Neuronal stem cell (in vitro differentiated cells): ENCODE measurements around the gene UVSSA.

ENCODE experiments used
- DNase-seq: peaks from one replicate; pipeline ENCODE4 v3.0.0-alpha.2; 2013; ENCODE audit warnings: low spot score
- H2AFZ ChIP-seq: one replicate; pipeline ENCODE4 v1.6.1; 2013; ENCODE audit warnings: mild to moderate bottlenecking, low read length, inconsistent platforms
- H2AK5ac ChIP-seq: 2 replicates; pipeline ENCODE4 v1.6.1; 2013; ENCODE audit warnings: low read depth, mild to moderate bottlenecking, inconsistent platforms, low read length, moderate library complexity, mixed read lengths
- H2BK120ac ChIP-seq: 2 replicates; pipeline ENCODE4 v1.6.1; 2013; ENCODE audit warnings: low read depth, mild to moderate bottlenecking, inconsistent platforms, low read length, moderate library complexity, mixed read lengths
- H2BK12ac ChIP-seq: one replicate; pipeline ENCODE4 v1.6.1; 2013; ENCODE audit warnings: low read length, inconsistent platforms
- H2BK15ac ChIP-seq: 2 replicates; pipeline ENCODE4 v1.6.1; 2013; ENCODE audit warnings: mild to moderate bottlenecking, low read length, inconsistent platforms, mixed read lengths
- H2BK5ac ChIP-seq: one replicate; pipeline ENCODE4 v1.6.1; 2013; ENCODE audit warnings: inconsistent platforms, mild to moderate bottlenecking, low read length, moderate library complexity
- H3K14ac ChIP-seq: one replicate; pipeline ENCODE4 v1.6.1; 2013; ENCODE audit warnings: low read length, inconsistent platforms
- H3K18ac ChIP-seq: 2 replicates; pipeline ENCODE4 v1.6.1; 2013; ENCODE audit warnings: low read length, inconsistent platforms
- H3K23ac ChIP-seq: 2 replicates; pipeline ENCODE4 v1.6.1; 2013; ENCODE audit warnings: low read depth, mild to moderate bottlenecking, mixed read lengths, low read length, inconsistent platforms; ENCODE audit not compliant: poor library complexity
- H3K27ac ChIP-seq: replicated peaks from 3 replicates; pipeline ENCODE4 v1.5.1; 2013; ENCODE audit warnings: low read length, inconsistent platforms
- H3K27me3 ChIP-seq, 3 experiments: 2 replicates each; pipeline ENCODE4 v1.6.1; 2013; ENCODE audit warnings: low read length in 3 of 3, mild to moderate bottlenecking in 2 of 3, inconsistent platforms in 1 of 3, low read depth in 1 of 3, mixed read lengths in 1 of 3, moderate library complexity in 1 of 3; ENCODE audit not compliant: control insufficient read depth in 3 of 3, insufficient read depth in 3 of 3
- H3K36me3 ChIP-seq, 2 donors: replicated peaks in 1 of 2; 2 replicates each; pipeline ENCODE4 v1.6.1; 2013; ENCODE audit warnings: low read length in 2 of 2; ENCODE audit not compliant: control insufficient read depth in 2 of 2, insufficient read depth in 2 of 2
- H3K4ac ChIP-seq: 2 replicates; pipeline ENCODE4 v1.6.1; 2013; ENCODE audit warnings: inconsistent platforms, mild to moderate bottlenecking, low read length, moderate library complexity
- H3K4me1 ChIP-seq, 2 donors: 1 replicate in 1 of 2; 2 replicates in 1 of 2; pipeline ENCODE4 v1.6.1; 2013; ENCODE audit warnings: low read length in 2 of 2, low read depth in 1 of 2; ENCODE audit not compliant: control insufficient read depth in 2 of 2, insufficient read depth in 1 of 2
- H3K4me2 ChIP-seq: one replicate; pipeline ENCODE4 v1.6.1; 2013; ENCODE audit warnings: mild to moderate bottlenecking, low read length, inconsistent platforms; ENCODE audit not compliant: insufficient read depth, poor library complexity, severe bottlenecking
- H3K4me3 ChIP-seq, 2 donors: 2 replicates each; pipeline ENCODE4 v1.5.1; 2013; ENCODE audit warnings: low read length in 2 of 2, mild to moderate bottlenecking in 2 of 2, inconsistent platforms in 1 of 2, moderate library complexity in 1 of 2
- H3K79me1 ChIP-seq: one replicate; pipeline ENCODE4 v1.6.1; 2013; ENCODE audit warnings: low read depth, mild to moderate bottlenecking, inconsistent platforms, low read length, moderate library complexity
- H3K9ac ChIP-seq: one replicate; pipeline ENCODE4 v1.6.1; 2013; ENCODE audit warnings: mild to moderate bottlenecking, low read depth, low read length, inconsistent platforms; ENCODE audit not compliant: poor library complexity
- H3K9me3 ChIP-seq, 2 donors: replicated peaks in 1 of 2; 2 replicates each; pipeline versions ENCODE3 to v1.6.1; 2013; ENCODE audit warnings: low read length in 2 of 2, mild to moderate bottlenecking in 2 of 2, inconsistent platforms in 1 of 2, low read depth in 1 of 2, mixed read lengths in 1 of 2, moderate library complexity in 1 of 2; ENCODE audit not compliant: control insufficient read depth in 2 of 2, insufficient read depth in 1 of 2
- H4K8ac ChIP-seq: one replicate; pipeline ENCODE4 v1.6.1; 2013; ENCODE audit warnings: low read depth, mild to moderate bottlenecking, inconsistent platforms, low read length, moderate library complexity
- H4K91ac ChIP-seq: one replicate; pipeline ENCODE4 v1.6.1; 2013; ENCODE audit warnings: low read length, low read depth, mild to moderate bottlenecking, inconsistent platforms; ENCODE audit not compliant: poor library complexity
- WGBS, 2 donors: extraction: QIAGEN DNeasy Blood & Tissue Kit; methylation state at CpG; one replicate each; pipeline ENCODE4 v1.1.7; 2013; ENCODE audit warnings: missing lambda C conversion rate in 2 of 2, mixed read lengths in 1 of 2; ENCODE audit not compliant: insufficient read length in 2 of 2, insufficient replicate concordance in 1 of 2; ENCODE audit errors: extremely low coverage in 2 of 2; 5-methylcytosine and 5-hydroxymethylcytosine counted together

The UVSSA gene

GRCh38 chr4:1380368-1381151 lies 33.6 kb downstream of the UVSSA start:
- Histone ChIP-seq H3K9ac (no peak overlapping the region), H4K8ac (no peak overlapping the region), H2BK12ac (peak overlapping the region; percentile 58), H3K23ac (peak overlapping the region; percentile 80), H2BK15ac (no peak overlapping the region), H3K27ac (no peak overlapping the region), H3K4me3 (no peak overlapping the region), H3K18ac (peak overlapping the region; percentile 48), H3K9me3 (no peaks in the 10 kb centered on the region), H3K79me1 (no peaks in the 10 kb centered on the region), H3K4ac (no peak overlapping the region), H2AK5ac (peak overlapping the region; percentile 46), H2AFZ (no peak overlapping the region), H2BK5ac (no peak overlapping the region), H3K14ac (peak overlapping the region; percentile 56), H3K4me1 (peaks cover 0 to 7% of the 10 kb centered on the region in 2 donors), H4K91ac (no peak overlapping the region), H3K4me2 (no peak overlapping the region), H2BK120ac (no peak overlapping the region), H3K27me3 (no peaks in the 10 kb centered on the region), H3K36me3 (peaks cover 0 to 11% of the 10 kb centered on the region in 2 donors)
- no peak for DNase-seq
- WGBS, 2 donors, result no CpG with 5 or more reads among the region's 36 CpGs

GRCh38 chr4:1381181-1381621 lies 34.2 kb downstream of the UVSSA start:
- peak overlapping the region; percentile 87 for H3K18ac ChIP-seq
- no peak overlapping the region for H3K4me3 ChIP-seq
- H2BK15ac ChIP-seq, result peak overlapping the region; percentile 67
- no peak overlapping the region for H3K14ac ChIP-seq
- H3K27ac ChIP-seq, result no peak overlapping the region
- peak overlapping the region; percentile 53 for H2AK5ac ChIP-seq
- H3K9me3 ChIP-seq, result no peaks in the 10 kb centered on the region
- no peak overlapping the region for H2BK120ac ChIP-seq
- peaks cover under 1 to 13% of the 10 kb centered on the region in 2 donors for H3K36me3 ChIP-seq
- H3K79me1 ChIP-seq, result no peaks in the 10 kb centered on the region
- H2BK5ac ChIP-seq, result no peak overlapping the region
- no peak overlapping the region for H2BK12ac ChIP-seq
- H3K23ac ChIP-seq, result no peak overlapping the region
- H2AFZ ChIP-seq, result no peak overlapping the region
- DNase-seq, result no peak
- H4K8ac ChIP-seq, result no peak overlapping the region
- no peak overlapping the region for H3K4me2 ChIP-seq
- peaks cover 0 to 7% of the 10 kb centered on the region in 2 donors for H3K4me1 ChIP-seq
- H3K27me3 ChIP-seq, result no peaks in the 10 kb centered on the region
- H4K91ac ChIP-seq, result no peak overlapping the region
- H3K4ac ChIP-seq, result no peak overlapping the region
- H3K9ac ChIP-seq, result peak overlapping the region; percentile 70
- no CpG with 5 or more reads among the region's 12 CpGs for WGBS, 2 donors

- H3K9me3 ChIP-seq, result no peaks in the 10 kb centered on the region
- H3K4me1 ChIP-seq, result peaks cover 0 to 7% of the 10 kb centered on the region in 2 donors
- no peak overlapping the region for H2BK120ac ChIP-seq
- peaks cover 2 to 20% of the 10 kb centered on the region in 2 donors for H3K36me3 ChIP-seq
- no CpG with 5 or more reads among the region's 24 CpGs for WGBS, 2 donors
- no peak overlapping the region for H3K4me3 ChIP-seq
- H3K27me3 ChIP-seq, result no peaks in the 10 kb centered on the region
- no peak overlapping the region for H3K23ac ChIP-seq
- DNase-seq, result no peak
- H4K91ac ChIP-seq, result no peak overlapping the region
- H3K14ac ChIP-seq, result no peak overlapping the region
- no peak overlapping the region for H3K9ac ChIP-seq
- no peak overlapping the region for H3K4ac ChIP-seq
- peak overlapping the region; percentile 59 for H3K18ac ChIP-seq
- no peak overlapping the region for H2BK12ac ChIP-seq
- H2BK15ac ChIP-seq, result no peak overlapping the region
- no peak overlapping the region for H2BK5ac ChIP-seq
- H2AFZ ChIP-seq, result no peak overlapping the region
- peak overlapping the region; percentile 60 for H3K27ac ChIP-seq
- no peaks in the 10 kb centered on the region for H3K79me1 ChIP-seq
- no peak overlapping the region for H3K4me2 ChIP-seq
- H4K8ac ChIP-seq, result no peak overlapping the region
- H2AK5ac ChIP-seq, result peak overlapping the region; percentile 8
Measured at GRCh38 chr4:1381944-1382541, 35.0 kb downstream of the UVSSA start.
